Parietal lobe (tissue), 2 donors: ENCODE data around the gene GRAMD1B. TPM values are rescaled to one million over a fixed set of nuclear protein-coding genes. Genes with fewer than 3 reads are reported as not detected.

Experiments
- small RNA-seq: library from RNA; depleted of rRNA; stranded (forward); fragments of <200 nt; gene quantifications from one replicate; pipeline ENCODE3, GENCODE V24; 2014; ENCODE audit warnings: low replicate concordance
- total RNA-seq: library from RNA; depleted of rRNA; stranded (reverse); fragments of >200 nt; gene quantifications from one replicate; pipeline ENCODE4 v1.2.3, GENCODE V29; 2014

Gene GRAMD1B
- total RNA-seq, result 94.8 TPM

GRCh38 chr11:123429913-123430720, at the start of gene GRAMD1B:
Gene GRAMD1B (plus strand): TSS chr11:123430269. CDS start chr11:123430793, 524 bp downstream.

GRCh38 chr11:123654566-123655081, 224.6 kb downstream of the GRAMD1B start, which contains the start of gene SCN3B:
Gene SCN3B (minus strand): TSS chr11:123654624. CDS start chr11:123653801, 823 bp downstream.

Small RNAs within 50 kb of the gene (small RNA-seq; reads per million reads assigned to genes)
- not detected for gene MIR4493

Other genes with a start within 250 kb of the GRAMD1B start
- 61.3 TPM for gene CLMP, start 235.0 kb upstream of the GRAMD1B start, total RNA-seq
- gene SCN3B, start 224.4 kb downstream of the GRAMD1B start, total RNA-seq, result 95.2 TPM